ENCODE measurements around the gene DNAJA2. TPM values are rescaled to one million over a fixed set of nuclear protein-coding genes. Genes with fewer than 3 reads are reported as not detected.

The DNAJA2 gene
- total and polyA plus RNA-seq, 2 of the 4 experiments (the other 2 are of a cell fraction): 18.6 to 53.9 TPM

Other genes starting within 250 kb of the DNAJA2 start
- gene MYLK3, start 225.3 kb downstream of the DNAJA2 start, total RNA-seq (2012; rRNA removed): under 0.01 TPM in 2 replicates
- 0.03 and 0.17 TPM in 2 replicates for gene MYLK3, start 225.3 kb downstream of the DNAJA2 start, polyA plus RNA-seq (2012; rRNA removed)
- 6.3 and 16.4 TPM in 2 replicates for gene C16orf87, start 142.5 kb downstream of the DNAJA2 start, total RNA-seq (2012; rRNA removed)
- 6.2 and 8.1 TPM in 2 replicates for gene C16orf87, start 142.5 kb downstream of the DNAJA2 start, polyA plus RNA-seq (2012; rRNA removed)
- 20.8 and 31.5 TPM in 2 replicates for gene GPT2, start 89.3 kb downstream of the DNAJA2 start, total RNA-seq (2012; rRNA removed)
- 23.2 and 26.4 TPM in 2 replicates for gene GPT2, start 89.3 kb downstream of the DNAJA2 start, polyA plus RNA-seq (2012; rRNA removed)
- 31.4 and 39.3 TPM in 2 replicates for gene NETO2, start 170.3 kb upstream of the DNAJA2 start, total RNA-seq (2012; rRNA removed)
- 38.5 and 40.7 TPM in 2 replicates for gene NETO2, start 170.3 kb upstream of the DNAJA2 start, polyA plus RNA-seq (2012; rRNA removed)